ENCODE measurements around the gene ABHD16A.
A peak's percentile ranks its signal among the peaks of the same experiment; 100 is the strongest.

ABHD16A gene

DNA sequence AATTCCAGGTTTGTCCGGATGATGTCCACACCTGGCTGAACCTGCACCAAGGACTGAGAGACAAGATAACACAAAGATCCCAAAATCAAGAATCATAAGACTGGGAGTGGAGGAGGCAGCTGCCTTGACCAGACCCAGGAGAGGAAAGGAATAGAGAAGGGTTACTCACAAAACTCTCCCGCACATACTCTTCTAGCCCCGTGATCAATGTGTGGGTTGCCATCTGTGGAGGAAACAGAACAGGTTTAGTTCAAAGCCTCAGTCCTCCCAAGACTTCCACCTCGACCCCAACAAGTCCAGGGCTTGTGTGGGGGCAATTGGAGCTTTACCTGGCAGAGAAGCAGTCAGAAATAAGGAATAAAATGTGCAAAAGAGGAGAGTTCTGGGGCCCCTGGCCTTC is 61.8 kb downstream of the ABHD16A start:
- Histone ChIP-seq H3K4me1 (ENCODE audit: insufficient read depth, poor library complexity, severe bottlenecking) (no peaks in the 10 kb centered on the region), H3K4me3 (ENCODE audit: severe bottlenecking) (no peak overlapping the region), H3K27me3 (ENCODE audit: insufficient read depth, poor library complexity, severe bottlenecking) (no peaks in the 10 kb centered on the region), H3K27ac (ENCODE audit: poor library complexity, severe bottlenecking) (no peak overlapping the region), H3K9me3 (ENCODE audit: severe bottlenecking) (no peaks in the 10 kb centered on the region), H3K36me3 (ENCODE audit: low read depth) (peaks cover 87% of the 10 kb centered on the region)
- TF ChIP-seq, protein P1, sequence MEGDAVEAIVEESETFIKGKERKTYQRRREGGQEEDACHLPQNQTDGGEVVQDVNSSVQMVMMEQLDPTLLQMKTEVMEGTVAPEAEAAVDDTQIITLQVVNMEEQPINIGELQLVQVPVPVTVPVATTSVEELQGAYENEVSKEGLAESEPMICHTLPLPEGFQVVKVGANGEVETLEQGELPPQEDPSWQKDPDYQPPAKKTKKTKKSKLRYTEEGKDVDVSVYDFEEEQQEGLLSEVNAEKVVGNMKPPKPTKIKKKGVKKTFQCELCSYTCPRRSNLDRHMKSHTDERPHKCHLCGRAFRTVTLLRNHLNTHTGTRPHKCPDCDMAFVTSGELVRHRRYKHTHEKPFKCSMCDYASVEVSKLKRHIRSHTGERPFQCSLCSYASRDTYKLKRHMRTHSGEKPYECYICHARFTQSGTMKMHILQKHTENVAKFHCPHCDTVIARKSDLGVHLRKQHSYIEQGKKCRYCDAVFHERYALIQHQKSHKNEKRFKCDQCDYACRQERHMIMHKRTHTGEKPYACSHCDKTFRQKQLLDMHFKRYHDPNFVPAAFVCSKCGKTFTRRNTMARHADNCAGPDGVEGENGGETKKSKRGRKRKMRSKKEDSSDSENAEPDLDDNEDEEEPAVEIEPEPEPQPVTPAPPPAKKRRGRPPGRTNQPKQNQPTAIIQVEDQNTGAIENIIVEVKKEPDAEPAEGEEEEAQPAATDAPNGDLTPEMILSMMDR (IDR thresholded peaks at IDR 0.05; ENCODE audit: poor library complexity, severe bottlenecking), result no peak
- ATAC-seq (ENCODE audit: low read depth) (no peak), DNase-seq (ENCODE audit: low spot score) (no peak)

DNA sequence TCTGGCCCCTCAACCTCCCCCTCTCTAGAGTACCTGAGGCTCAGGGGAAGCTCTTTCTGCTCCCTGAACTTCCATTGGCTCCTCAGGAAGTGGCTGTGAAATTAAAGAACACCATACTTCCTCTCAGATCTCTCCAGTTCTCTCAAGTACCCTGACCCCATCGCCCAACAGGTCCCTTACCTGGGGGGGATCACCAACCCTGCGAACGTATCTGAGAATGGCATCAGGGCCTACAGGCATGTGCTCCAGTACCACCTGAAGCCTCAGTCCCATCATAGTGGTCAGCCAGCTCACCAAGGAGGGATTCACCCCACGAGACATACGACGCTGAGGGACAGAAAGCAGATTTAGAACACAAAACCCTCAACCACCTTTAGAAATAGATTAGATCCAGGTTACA is 62.5 kb downstream of the ABHD16A start:
- ATAC-seq (ENCODE audit: low read depth), result no peak
- Histone ChIP-seq H3K4me3 (ENCODE audit: severe bottlenecking) (no peak overlapping the region), H3K27ac (ENCODE audit: poor library complexity, severe bottlenecking) (no peak overlapping the region), H3K4me1 (ENCODE audit: insufficient read depth, poor library complexity, severe bottlenecking) (no peaks in the 10 kb centered on the region), H3K27me3 (ENCODE audit: insufficient read depth, poor library complexity, severe bottlenecking) (no peaks in the 10 kb centered on the region), H3K36me3 (ENCODE audit: low read depth) (peaks cover 87% of the 10 kb centered on the region), H3K9me3 (ENCODE audit: severe bottlenecking) (no peaks in the 10 kb centered on the region)
- TF ChIP-seq, protein P1 (IDR thresholded peaks at IDR 0.05; ENCODE audit: poor library complexity, severe bottlenecking), result no peak
- no peak for DNase-seq (ENCODE audit: low spot score)

DNA sequence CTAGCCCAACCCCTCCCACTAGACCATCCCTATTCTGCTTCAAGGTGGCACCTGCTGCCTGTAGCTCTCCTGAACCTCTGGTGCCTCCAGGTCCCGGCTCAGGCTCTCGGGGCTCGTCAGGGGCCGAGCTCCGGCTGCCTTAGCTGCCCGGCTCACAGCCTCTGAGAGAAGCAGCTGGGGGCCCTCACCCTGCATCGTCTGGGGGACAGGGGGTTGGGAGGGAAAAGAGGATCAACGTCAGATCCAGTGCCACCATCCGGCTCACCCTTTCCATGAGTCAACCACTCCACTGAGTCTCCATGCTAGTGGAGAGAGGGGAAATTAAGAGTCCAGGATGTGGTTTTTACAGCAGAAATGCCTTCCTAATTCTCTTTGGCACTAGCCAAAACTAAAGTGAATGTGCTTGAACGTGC is 63.7 kb downstream of the ABHD16A start:
- Histone ChIP-seq H3K4me1 (ENCODE audit: insufficient read depth, poor library complexity, severe bottlenecking) (no peaks in the 10 kb centered on the region), H3K36me3 (ENCODE audit: low read depth) (peaks cover 87% of the 10 kb centered on the region), H3K27ac (ENCODE audit: poor library complexity, severe bottlenecking) (no peak overlapping the region), H3K9me3 (ENCODE audit: severe bottlenecking) (no peaks in the 10 kb centered on the region), H3K27me3 (ENCODE audit: insufficient read depth, poor library complexity, severe bottlenecking) (no peaks in the 10 kb centered on the region), H3K4me3 (ENCODE audit: severe bottlenecking) (no peak overlapping the region)
- TF ChIP-seq, protein P1 (IDR thresholded peaks at IDR 0.05; ENCODE audit: poor library complexity, severe bottlenecking), result no peak
- ATAC-seq (ENCODE audit: low read depth) (peak; percentile 23; the same call in 2 of the 3 replicates), DNase-seq (ENCODE audit: low spot score) (no peak)

DNA sequence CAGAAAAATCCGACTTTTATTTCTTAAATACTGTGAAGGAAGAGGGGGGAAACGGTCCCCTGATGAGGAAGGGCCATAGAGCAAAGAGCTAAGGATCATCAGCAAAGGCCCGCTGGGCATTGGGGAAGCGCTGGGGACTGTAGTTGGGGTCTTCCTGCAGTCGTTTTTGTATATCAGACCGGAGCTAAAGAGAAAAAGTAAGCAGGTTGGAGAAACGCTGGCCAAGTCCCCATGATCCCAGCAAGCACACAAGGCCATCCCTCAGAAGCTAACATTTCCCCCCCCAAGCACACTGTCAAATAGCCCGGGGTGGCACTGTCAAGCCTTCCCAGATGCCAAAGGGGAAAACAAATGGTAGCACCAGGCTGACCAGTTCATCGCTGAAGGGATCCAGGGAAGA is 64.1 kb downstream of the ABHD16A start:
- Histone ChIP-seq H3K4me3 (ENCODE audit: severe bottlenecking) (no peak overlapping the region), H3K9me3 (ENCODE audit: severe bottlenecking) (no peaks in the 10 kb centered on the region), H3K36me3 (ENCODE audit: low read depth) (peaks cover 87% of the 10 kb centered on the region), H3K27me3 (ENCODE audit: insufficient read depth, poor library complexity, severe bottlenecking) (no peaks in the 10 kb centered on the region), H3K27ac (ENCODE audit: poor library complexity, severe bottlenecking) (no peak overlapping the region), H3K4me1 (ENCODE audit: insufficient read depth, poor library complexity, severe bottlenecking) (no peaks in the 10 kb centered on the region)
- TF ChIP-seq, protein P1 (IDR thresholded peaks at IDR 0.05; ENCODE audit: poor library complexity, severe bottlenecking), result no peak
- DNase-seq (ENCODE audit: low spot score) (no peak), ATAC-seq (ENCODE audit: low read depth) (peak; percentile 12; the same call in 2 of the 3 replicates)
